PFSK-1 (cell line): Measurements from ENCODE around the gene TMEM132A.

Source experiments
- POLR2AphosphoS5 ChIP-seq: IDR thresholded peaks from 2 replicates; pipeline ENCODE4 v1.6.1; 2012; ENCODE audit warnings: low read depth, mild to moderate bottlenecking, control low read depth, low read length, moderate library complexity
- TF ChIP-seq, protein P1 (sequence below), 2 experiments: IDR thresholded peaks; 2 replicates each; pipeline versions ENCODE4 v1.6.1 to v1.8.0; 2011 to 2012; ENCODE audit warnings: low read depth in 2 of 2, low read length in 2 of 2, control low read depth in 1 of 2, inconsistent platforms in 1 of 2, mild to moderate bottlenecking in 1 of 2, moderate library complexity in 1 of 2; ENCODE audit not compliant: insufficient read depth in 1 of 2

- TF ChIP-seq POLR2AphosphoS5, result no peak
- TF ChIP-seq, protein P1, sequence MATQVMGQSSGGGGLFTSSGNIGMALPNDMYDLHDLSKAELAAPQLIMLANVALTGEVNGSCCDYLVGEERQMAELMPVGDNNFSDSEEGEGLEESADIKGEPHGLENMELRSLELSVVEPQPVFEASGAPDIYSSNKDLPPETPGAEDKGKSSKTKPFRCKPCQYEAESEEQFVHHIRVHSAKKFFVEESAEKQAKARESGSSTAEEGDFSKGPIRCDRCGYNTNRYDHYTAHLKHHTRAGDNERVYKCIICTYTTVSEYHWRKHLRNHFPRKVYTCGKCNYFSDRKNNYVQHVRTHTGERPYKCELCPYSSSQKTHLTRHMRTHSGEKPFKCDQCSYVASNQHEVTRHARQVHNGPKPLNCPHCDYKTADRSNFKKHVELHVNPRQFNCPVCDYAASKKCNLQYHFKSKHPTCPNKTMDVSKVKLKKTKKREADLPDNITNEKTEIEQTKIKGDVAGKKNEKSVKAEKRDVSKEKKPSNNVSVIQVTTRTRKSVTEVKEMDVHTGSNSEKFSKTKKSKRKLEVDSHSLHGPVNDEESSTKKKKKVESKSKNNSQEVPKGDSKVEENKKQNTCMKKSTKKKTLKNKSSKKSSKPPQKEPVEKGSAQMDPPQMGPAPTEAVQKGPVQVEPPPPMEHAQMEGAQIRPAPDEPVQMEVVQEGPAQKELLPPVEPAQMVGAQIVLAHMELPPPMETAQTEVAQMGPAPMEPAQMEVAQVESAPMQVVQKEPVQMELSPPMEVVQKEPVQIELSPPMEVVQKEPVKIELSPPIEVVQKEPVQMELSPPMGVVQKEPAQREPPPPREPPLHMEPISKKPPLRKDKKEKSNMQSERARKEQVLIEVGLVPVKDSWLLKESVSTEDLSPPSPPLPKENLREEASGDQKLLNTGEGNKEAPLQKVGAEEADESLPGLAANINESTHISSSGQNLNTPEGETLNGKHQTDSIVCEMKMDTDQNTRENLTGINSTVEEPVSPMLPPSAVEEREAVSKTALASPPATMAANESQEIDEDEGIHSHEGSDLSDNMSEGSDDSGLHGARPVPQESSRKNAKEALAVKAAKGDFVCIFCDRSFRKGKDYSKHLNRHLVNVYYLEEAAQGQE (IDR thresholded peaks at IDR 0.05; ENCODE audit: insufficient read depth in 1 of 2, low read depth in 2 of 2, low read length in 2 of 2), result no peak
Observed at GRCh38 chr11:60954421-60954820, 30.2 kb downstream of the TMEM132A start.
